GM08714 (cell line): ENCODE results near the gene IQCH.

Experiments
- H3K4me3 ChIP-seq: fragments of 200-500 bp; sonication (Bioruptor generic); 2 replicates; pipeline ENCODE4 v1.5.1; 2014; ENCODE audit warnings: mild to moderate bottlenecking, low read length, inconsistent platforms
- ZNF274 ChIP-seq: IDR thresholded peaks from 2 replicates; pipeline ENCODE4 v1.6.1; 2012; ENCODE audit warnings: mild to moderate bottlenecking, low read depth, low read length

IQCH gene

DNA sequence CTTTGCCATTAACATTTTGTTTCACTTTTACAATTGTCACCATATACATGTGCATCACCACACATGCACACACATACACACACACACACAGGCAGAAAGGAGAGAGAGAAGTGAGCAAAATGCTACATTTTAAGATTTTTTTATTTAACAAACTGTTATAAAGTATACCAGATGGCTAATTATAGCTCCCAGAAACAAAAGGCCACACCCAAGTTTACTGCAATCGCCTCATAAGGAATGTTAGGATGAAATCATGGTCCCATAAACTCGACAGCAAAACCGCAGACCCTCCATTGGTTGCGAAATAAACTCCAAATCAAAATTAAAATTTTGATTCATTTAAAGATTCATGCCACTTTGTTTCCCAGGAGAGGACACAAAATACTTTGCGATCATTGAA is 250.2 kb downstream of the IQCH start:
- H3K4me3 ChIP-seq, result no peak overlapping the region
- TF ChIP-seq ZNF274, result no peak

DNA sequence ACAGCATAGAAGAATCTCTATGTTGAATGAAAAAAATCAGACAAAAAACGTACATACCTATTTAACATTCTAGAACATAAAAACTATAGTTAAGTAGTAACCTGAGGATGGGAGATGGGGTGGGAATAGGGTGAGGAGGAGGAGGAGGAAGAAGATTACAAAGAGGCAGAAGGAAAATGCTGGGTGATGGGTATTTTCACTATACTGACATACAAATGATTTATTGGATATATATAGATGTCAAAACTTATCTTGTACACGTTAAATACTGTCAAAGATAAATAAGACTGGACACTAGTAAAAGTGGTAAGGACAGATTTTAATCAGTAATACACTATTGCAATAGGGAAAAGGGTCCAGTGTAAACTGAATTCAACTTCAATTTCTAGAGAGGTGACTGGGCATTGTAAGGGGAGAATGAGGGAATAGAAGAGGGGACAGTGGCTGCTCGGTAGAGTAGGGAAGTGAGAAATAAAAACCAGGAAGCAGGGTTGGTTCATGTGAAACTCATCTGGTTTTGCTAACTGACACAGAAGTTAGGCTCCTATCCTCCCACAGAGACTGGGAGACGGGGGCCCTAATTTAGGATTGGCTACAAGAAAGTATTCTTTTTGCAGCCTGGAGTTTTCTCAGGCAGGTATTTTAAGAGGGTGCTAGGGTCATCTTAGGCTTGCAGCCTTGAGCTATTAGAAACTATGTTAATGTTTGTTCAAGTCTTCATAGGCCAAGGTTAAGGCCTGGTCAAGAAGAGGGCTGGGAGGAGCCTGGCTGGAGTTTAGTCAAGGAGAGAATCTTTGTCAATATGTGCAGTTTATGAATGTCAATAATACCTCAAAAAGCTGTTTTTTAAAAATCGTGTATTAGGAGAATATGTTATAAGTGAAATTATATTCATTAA is 251.3 kb downstream of the IQCH start:
- peak overlapping the region; percentile 25; the same call in 1 of the 2 replicates for H3K4me3 ChIP-seq
- TF ChIP-seq ZNF274, result no peak

DNA sequence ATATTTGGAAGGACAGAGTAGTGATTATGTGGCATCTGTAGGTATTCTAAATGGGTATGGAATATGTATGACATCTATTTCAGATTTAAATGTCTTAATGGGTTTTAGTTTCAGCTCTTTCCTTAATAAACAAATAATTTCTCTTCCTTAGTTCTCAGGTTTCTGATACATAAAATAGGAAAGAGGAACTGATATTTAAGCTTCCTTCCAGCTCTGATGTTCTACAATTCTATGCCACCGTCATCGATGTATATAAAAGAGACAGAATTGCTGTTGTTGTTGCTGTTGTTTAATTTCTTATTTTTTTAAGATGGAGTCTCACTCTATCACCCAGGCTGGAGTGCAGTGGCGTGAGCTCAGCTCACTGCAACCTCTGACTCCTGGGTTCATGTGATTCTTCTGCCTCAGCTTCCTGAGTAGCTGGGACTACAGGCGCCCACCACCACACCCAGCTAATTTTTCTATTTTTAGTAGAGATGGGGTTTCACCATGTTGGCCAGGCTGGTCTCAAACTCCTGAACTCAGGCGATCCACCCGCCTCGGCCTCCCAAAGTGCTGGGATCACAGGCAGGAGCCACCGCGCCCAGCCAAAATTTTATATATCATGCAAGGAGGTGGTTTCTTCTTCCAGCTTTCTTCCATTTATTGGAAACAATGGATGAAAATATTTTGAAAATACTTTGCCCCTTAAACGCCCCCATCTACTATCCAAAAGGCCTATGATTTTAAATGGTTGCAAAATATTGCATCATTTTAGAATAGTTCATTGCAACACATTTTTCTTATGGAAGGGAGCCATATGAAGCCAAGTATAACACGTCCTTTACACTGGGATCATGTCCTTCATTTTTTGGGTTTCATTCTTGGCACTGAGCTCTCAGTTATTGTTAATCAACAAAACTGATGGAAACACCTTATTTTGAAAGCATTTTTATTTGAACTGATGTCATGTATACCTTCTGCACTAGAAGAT is 252.5 kb downstream of the IQCH start:
- no peak overlapping the region for H3K4me3 ChIP-seq
- no peak for TF ChIP-seq ZNF274

DNA sequence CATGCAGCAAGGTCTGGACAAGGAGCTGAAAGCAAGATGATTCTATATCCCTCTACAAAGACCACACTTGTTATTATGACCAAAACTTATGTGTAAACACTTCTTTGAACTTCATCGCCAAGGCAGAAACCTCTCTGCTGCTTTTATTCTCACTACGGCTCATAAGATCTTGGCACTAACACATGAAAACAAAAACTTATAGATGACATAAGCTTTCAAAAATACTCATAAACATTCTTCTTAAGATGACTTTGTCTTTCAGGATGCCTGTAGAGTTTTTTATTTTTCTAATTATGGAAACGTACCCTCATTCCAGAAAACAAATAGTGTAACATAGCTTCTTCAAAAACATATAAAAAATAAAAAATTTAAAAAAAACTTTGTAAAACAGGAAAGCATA is 253.8 kb downstream of the IQCH start:
- no peak overlapping the region for H3K4me3 ChIP-seq
- TF ChIP-seq ZNF274, result no peak

DNA sequence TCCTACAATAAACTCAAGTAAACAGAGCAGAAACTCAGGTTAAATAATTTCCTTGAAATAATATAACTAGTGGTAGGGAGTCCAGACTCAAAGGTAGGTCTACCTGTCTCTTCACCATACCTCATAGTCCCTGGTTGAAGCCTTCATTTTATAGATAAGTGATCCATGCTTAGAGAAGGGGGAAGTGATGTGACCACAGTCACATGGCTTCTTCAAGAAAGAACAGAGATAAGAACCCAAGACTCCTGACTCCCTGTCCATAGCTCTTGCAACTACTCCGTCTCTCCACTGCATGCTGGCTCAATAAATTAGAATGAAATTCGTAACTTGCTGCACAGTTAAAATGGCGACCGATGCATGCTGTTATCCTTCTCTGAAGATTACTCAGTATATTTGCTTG is 255.3 kb downstream of the IQCH start:
- no peak for TF ChIP-seq ZNF274
- no peak overlapping the region for H3K4me3 ChIP-seq

DNA sequence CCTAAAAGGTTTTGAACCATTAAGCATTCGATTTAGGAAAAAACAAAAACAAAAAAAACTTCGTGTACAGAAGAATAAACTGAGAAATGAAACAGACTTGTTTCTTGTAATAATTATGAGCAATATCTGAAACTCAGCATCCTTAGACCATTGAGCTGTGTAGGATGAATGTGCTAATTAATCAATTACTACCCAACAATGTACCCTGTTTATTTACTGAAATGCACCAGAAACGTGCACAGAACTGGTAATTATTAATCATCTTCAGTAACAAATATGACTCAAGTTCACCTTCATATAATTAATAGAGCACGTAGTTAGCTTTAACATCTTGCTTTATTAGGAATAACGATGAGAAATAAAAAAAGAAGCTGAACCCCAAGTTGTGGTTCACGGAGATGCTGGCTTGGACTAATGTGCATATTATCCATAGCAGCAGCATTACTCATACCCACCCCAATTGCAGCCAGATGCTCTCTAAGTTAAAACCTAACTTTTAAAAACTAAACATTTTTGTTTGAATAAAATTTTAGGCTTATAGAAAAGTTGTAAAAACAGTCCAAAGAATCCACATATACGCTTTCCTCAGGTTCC is 256.1 kb downstream of the IQCH start:
- no peak overlapping the region for H3K4me3 ChIP-seq
- no peak for TF ChIP-seq ZNF274

DNA sequence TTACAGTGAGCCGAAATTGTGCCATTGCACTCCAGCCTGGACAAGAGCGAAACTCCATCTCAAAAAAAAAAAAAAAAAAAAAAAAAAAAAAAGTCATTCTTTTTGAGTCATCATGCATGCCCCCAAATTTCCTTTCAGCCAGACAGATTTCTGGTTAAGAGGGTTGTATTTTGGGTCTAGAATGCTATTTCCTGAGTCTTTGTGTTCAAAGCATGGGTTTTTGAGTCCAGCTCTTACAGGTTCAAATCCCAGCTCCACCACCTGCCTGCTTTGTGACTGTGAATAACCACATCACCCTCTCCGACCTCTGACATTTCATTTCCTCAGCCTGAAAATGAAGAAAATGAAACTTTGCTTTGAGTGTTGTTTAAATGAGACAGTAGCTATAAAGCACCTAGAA is 257.0 kb downstream of the IQCH start:
- no peak for TF ChIP-seq ZNF274
- no peak overlapping the region for H3K4me3 ChIP-seq

DNA sequence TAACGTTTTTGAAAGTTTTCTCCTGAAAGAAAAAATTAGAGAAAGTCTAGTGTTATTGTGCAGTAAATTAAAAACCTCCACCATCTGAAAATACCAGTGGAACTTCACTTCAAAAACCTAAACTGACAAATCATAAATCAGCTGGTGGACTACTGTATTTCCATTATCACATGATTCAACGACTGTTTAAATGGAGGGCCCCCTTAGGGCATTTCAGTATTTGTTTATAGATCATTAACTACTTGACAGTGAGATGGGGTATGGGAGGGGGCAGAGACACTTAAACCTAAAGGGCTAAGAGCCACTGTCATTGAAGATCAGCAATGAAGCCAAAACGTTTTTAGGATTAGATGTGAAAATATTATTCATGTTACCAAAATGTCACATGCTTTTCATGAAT is 257.6 kb downstream of the IQCH start:
- H3K4me3 ChIP-seq, result no peak overlapping the region
- no peak for TF ChIP-seq ZNF274

DNA sequence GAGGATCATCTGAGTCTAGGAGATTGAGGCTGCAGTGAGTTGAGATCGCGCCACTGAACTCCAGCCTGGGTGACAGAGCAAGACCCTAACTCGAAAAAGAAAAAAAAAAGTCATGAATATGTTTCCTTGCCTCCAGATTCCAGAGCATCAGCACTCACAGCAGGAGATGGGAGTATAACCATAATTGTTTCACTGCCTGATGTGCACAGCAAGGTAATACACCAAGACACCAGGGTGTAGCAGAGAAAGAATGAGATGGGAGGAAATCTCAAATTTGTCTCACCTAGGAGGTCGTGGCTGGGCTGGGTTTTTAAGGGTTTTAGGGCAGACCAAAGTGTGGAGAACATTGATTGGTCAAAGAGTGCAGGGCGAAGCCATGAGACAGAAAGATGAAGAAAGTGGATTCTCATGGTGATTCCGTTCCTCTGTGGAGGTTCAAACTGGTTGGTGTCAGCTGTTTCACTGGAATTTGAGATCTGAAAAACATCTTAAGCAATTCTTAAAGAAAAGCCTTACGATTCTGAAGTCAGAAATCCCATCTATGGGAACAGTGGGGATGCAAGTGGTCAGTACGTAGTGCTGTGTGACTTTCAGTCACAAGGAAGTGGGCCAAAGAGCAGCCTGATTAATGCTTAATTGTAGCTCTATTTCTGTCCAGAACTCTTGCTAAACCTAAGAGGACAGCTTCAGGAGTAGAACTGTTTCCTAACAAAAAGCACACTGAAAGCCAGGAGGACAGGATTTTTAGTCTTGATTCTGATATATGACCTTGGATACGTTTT is 258.5 kb downstream of the IQCH start:
- H3K4me3 ChIP-seq, result no peak overlapping the region
- no peak for TF ChIP-seq ZNF274

DNA sequence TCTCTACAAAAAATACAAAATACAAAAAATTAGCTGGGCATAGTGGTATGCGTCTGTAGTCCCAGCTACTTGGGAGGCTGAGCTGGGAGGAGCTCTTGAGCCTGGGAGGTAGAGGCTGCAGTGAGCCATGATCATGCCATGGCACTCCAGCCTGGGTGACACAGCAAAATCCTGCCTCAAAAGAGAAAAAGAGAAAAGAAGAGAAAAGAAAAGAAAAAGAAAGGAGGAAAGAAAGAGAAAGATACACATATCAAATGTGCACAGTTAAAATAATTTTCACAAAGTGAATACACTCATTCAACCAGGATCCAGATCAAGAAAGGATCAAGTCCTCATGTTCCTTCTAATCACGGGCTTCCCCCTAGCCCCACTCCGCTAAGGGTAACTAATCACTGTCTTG is 260.5 kb downstream of the IQCH start:
- TF ChIP-seq ZNF274, result no peak
- no peak overlapping the region for H3K4me3 ChIP-seq

DNA sequence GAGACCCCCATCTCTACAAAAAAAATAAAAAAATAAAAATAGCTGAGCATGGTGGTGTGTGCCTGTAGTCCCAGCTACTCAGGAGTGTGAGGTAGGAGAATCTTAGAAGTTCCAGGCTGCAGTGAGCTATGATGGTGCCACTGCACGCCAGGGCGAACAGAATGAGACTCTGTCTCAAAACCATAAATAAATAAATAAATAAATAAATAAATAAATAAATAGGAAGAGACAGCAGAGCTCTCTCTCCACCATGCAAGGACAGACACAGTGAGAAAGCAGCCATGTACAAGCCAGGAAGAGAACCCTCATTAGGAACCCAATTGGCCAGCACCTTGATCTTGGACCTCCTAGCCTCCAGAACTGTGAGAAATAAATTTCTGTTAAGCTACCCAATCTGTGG is 261.0 kb downstream of the IQCH start:
- H3K4me3 ChIP-seq, result no peak overlapping the region

DNA sequence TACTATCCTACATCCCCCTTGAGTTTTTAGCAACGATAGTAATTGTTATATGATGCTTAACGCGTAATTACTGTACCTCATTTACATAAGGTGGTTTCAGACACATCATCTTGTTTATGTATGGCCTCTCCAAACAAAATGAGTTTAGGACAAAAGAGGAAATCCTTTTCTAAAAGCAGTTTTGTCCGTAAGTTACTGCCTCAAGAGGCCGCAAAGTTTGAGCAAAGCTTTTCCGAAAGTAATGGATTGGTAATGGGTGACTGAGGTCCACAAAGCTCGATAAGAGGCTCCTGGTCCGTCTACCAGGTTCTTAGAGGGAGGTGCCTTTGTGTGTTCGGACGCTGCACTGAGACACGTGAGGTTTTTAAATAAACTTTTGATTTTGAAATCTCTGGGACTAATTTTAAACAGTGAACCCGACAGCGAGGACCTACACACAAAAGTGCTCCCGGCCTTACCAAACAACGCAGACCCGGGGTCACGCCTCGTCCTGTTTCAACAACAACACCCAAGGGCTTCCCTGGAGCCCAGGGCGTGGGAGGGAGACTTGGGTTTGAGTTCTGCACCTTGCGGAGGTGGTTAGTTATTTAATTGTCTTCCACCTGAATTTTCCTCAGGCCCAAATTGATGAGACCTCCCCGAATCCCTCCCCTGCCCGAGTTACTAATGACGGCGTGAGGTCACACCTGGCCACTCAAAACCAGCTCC is 265.9 kb downstream of the IQCH start:
- peak overlapping the region; percentile 95; the same call in 1 of the 2 replicates for H3K4me3 ChIP-seq
- TF ChIP-seq ZNF274, result no peak

More for the DNA sequence above, 261.0 kb downstream of the IQCH start:
- TF ChIP-seq ZNF274, result no peak
